ENCODE measurements around the gene KCNIP1.

KCNIP1 gene

DNA sequence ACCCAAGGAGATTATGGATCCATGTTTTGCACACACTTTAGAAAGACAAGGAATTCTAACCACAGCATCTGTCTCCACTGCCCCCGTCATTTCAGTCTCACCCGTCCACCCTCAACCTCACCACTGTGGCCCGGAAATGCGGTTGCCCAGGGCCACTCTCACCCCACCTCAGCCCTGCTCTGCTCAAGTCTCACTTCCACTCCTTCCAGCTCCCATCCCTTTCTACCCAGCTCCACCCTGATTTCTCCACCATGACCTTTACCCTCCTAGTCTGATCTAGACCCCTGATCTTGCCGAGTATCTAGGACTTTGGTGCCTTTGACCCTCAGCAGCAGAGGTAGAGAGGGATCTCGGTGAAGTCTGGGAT is 7.2 kb upstream of the KCNIP1 start:
- no peak overlapping the region for H3K4me3 ChIP-seq (ENCODE audit: low read length, poor library complexity, severe bottlenecking)
- TF ChIP-seq CTCF (conservative IDR thresholded peaks at IDR 0.05; ENCODE audit: low read length) = no peak
- no peak for TF ChIP-seq EZH2phosphoT487 (IDR thresholded peaks at IDR 0.05; ENCODE audit: borderline replicate concordance)
- no peaks in the 10 kb centered on the region for H3K36me3 ChIP-seq (ENCODE audit: insufficient read depth, low read length)
- no peak overlapping the region for H3K4me2 ChIP-seq (ENCODE audit: low read depth, low read length, poor library complexity, severe bottlenecking)
- no peak overlapping the region for H2AFZ ChIP-seq (ENCODE audit: low read length)
- H3K9me2 ChIP-seq (replicated peaks; ENCODE audit: low read depth, low read length) = no peaks in the 10 kb centered on the region
- no peaks in the 10 kb centered on the region for H3K4me1 ChIP-seq (ENCODE audit: insufficient read depth, low read length, poor library complexity, severe bottlenecking)
- H3K79me2 ChIP-seq (ENCODE audit: insufficient read depth, low read length) = no peaks in the 10 kb centered on the region
- H3F3A ChIP-seq (ENCODE audit: low read depth) = no peaks in the 10 kb centered on the region
- H3K9ac ChIP-seq (ENCODE audit: low read depth, low read length, poor library complexity, severe bottlenecking) = no peak overlapping the region
- no peaks in the 10 kb centered on the region for H3K9me3 ChIP-seq (ENCODE audit: insufficient read depth, low read depth, low read length)
- H4K20me1 ChIP-seq (ENCODE audit: insufficient read depth, low read length, poor library complexity, severe bottlenecking) = no peaks in the 10 kb centered on the region
- H3K27me3 ChIP-seq (ENCODE audit: insufficient read depth, low read length, poor library complexity, severe bottlenecking) = no peaks in the 10 kb centered on the region

DNA sequence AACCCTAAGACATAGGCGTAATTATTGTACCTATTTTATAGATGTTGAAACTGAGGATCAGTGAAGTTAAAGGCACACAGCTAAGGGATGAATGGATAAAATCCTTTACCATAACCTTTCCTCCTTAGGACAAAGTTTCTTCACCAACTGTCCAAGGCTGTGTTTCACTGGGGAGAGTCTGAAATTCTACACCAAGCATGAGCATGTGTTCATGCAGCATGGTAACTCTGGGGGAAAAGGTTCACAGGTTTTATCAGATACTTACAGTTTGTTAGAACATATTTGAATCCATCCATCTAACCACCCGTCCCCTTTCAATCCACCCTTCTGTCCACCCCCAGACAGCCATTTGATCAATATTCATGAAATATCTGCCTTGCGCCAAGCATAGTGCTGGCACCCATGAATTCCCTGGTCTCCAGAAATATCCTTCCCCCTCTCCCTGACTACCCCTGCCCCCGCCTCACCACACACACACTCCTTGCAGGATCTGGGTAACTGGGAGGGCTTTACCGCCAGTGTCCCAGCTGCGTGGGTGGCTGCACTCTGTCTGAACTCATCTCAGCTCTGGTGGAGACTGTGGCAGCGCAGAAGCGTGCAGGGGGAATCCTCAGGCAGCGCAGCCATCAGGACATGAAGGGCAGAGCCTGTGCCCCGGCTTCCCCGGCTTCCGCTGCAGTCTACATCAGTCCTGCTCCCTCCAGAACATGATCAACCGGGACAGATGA is 6.3 kb upstream of the KCNIP1 start:
- H3K4me2 ChIP-seq (ENCODE audit: low read depth, low read length, poor library complexity, severe bottlenecking) = no peak overlapping the region

DNA sequence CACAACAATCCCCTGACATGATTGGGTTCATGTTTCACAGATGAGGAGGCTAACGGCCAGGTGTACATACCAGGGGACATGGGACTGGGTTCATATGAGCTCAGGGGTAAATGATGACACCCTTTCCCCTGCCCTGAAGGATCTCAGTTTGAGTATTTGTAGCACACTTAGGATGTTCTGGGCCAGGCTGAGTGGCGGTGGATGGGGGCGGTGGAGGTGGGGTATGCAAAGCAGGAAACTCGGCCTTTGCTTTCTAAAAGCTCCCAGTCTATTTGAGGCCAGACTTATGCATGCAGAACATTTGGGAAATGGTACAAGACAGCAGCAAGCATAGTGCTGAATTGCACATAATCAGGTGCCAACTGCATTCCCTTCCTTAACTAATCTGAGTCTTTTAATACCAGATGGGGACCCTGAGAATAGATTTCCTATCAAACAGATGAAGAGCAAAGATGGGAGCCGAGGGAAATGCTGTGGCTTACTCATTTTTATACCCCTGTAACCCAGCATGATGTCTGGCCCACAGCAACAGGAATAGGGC is 4.9 kb upstream of the KCNIP1 start:
- no peaks in the 10 kb centered on the region for H3K27me3 ChIP-seq (ENCODE audit: insufficient read depth, low read length, poor library complexity, severe bottlenecking)
- no peaks in the 10 kb centered on the region for H3K9me2 ChIP-seq (replicated peaks; ENCODE audit: low read depth, low read length)
- H3K9me3 ChIP-seq (ENCODE audit: insufficient read depth, low read depth, low read length) = no peaks in the 10 kb centered on the region
- no peaks in the 10 kb centered on the region for H3K36me3 ChIP-seq (ENCODE audit: insufficient read depth, low read length)
- H3K9ac ChIP-seq (ENCODE audit: low read depth, low read length, poor library complexity, severe bottlenecking) = no peak overlapping the region
- H3K4me2 ChIP-seq (ENCODE audit: low read depth, low read length, poor library complexity, severe bottlenecking) = no peak overlapping the region
- H3K4me1 ChIP-seq (ENCODE audit: insufficient read depth, low read length, poor library complexity, severe bottlenecking) = no peaks in the 10 kb centered on the region
- no peaks in the 10 kb centered on the region for H3F3A ChIP-seq (ENCODE audit: low read depth)
- no peak overlapping the region for H3K4me3 ChIP-seq (ENCODE audit: low read length, poor library complexity, severe bottlenecking)
- H4K20me1 ChIP-seq (ENCODE audit: insufficient read depth, low read length, poor library complexity, severe bottlenecking) = no peaks in the 10 kb centered on the region
- TF ChIP-seq EZH2phosphoT487 (IDR thresholded peaks at IDR 0.05; ENCODE audit: borderline replicate concordance) (no peak), CTCF (conservative IDR thresholded peaks at IDR 0.05; ENCODE audit: low read length) (no peak)
- no peak overlapping the region for H2AFZ ChIP-seq (ENCODE audit: low read length)
- H3K79me2 ChIP-seq (ENCODE audit: insufficient read depth, low read length) = no peaks in the 10 kb centered on the region

More for the DNA sequence above, 6.3 kb upstream of the KCNIP1 start:
- no peaks in the 10 kb centered on the region for H3K27me3 ChIP-seq (ENCODE audit: insufficient read depth, low read length, poor library complexity, severe bottlenecking)
- H3K9me2 ChIP-seq (replicated peaks; ENCODE audit: low read depth, low read length) = no peaks in the 10 kb centered on the region
- H3K79me2 ChIP-seq (ENCODE audit: insufficient read depth, low read length) = no peaks in the 10 kb centered on the region
- H2AFZ ChIP-seq (ENCODE audit: low read length) = no peak overlapping the region
- H3K4me1 ChIP-seq (ENCODE audit: insufficient read depth, low read length, poor library complexity, severe bottlenecking) = no peaks in the 10 kb centered on the region
- no peak overlapping the region for H3K9ac ChIP-seq (ENCODE audit: low read depth, low read length, poor library complexity, severe bottlenecking)
- no peaks in the 10 kb centered on the region for H4K20me1 ChIP-seq (ENCODE audit: insufficient read depth, low read length, poor library complexity, severe bottlenecking)
- H3K4me3 ChIP-seq (ENCODE audit: low read length, poor library complexity, severe bottlenecking) = no peak overlapping the region
- H3K36me3 ChIP-seq (ENCODE audit: insufficient read depth, low read length) = no peaks in the 10 kb centered on the region
- no peaks in the 10 kb centered on the region for H3K9me3 ChIP-seq (ENCODE audit: insufficient read depth, low read depth, low read length)
- TF ChIP-seq EZH2phosphoT487 (IDR thresholded peaks at IDR 0.05; ENCODE audit: borderline replicate concordance) = no peak
- no peak for TF ChIP-seq CTCF (conservative IDR thresholded peaks at IDR 0.05; ENCODE audit: low read length)
- no peaks in the 10 kb centered on the region for H3F3A ChIP-seq (ENCODE audit: low read depth)

Measured in Loucy (cell line).